NCI-H82 treated with DMSO at 0.1 percent for 48 hours (cell line): ENCODE data around the gene SCGB3A1.

Experiments
- DNase-seq: peaks from one replicate; lab custom pipeline; 2025; ENCODE audit not compliant: unreplicated experiment; lab: John Stamatoyannopoulos, UW

Gene SCGB3A1

GRCh38 chr5:180591311-180591887 is at the start of gene SCGB3A1:
Gene SCGB3A1, minus strand, starts transcription at chr5:180591499. Its CDS starts 37 bp downstream, at chr5:180591462.
- DNase-seq = no peak

- DNase-seq = no peak
These were observed 49.2 kb upstream of the SCGB3A1 start for GRCh38 chr5:180640611-180640860.

- DNase-seq = no peak
These were observed 48.7 kb upstream of the SCGB3A1 start for GRCh38 chr5:180639741-180640610.

GRCh38 chr5:180639287-180639686 is 48.0 kb upstream of the SCGB3A1 start:
- DNase-seq = no peak

- DNase-seq = no peak
These were observed 46.8 kb upstream of the SCGB3A1 start for GRCh38 chr5:180637962-180638680.

GRCh38 chr5:180636403-180637075 is 45.2 kb upstream of the SCGB3A1 start:
- DNase-seq = no peak

GRCh38 chr5:180636016-180636402 is 44.7 kb upstream of the SCGB3A1 start:
- DNase-seq = no peak

GRCh38 chr5:180633283-180634177 is 42.2 kb upstream of the SCGB3A1 start:
- DNase-seq = no peak

- no peak for DNase-seq
These were observed 41.5 kb upstream of the SCGB3A1 start for GRCh38 chr5:180632768-180633167.

- peak; percentile 4 for DNase-seq
These were observed 40.5 kb upstream of the SCGB3A1 start for GRCh38 chr5:180631549-180632383.

GRCh38 chr5:180630426-180630825 is 39.1 kb upstream of the SCGB3A1 start:
- no peak for DNase-seq

- DNase-seq = no peak
These were observed 38.6 kb upstream of the SCGB3A1 start for GRCh38 chr5:180629831-180630382.

- no peak for DNase-seq
These were observed 37.8 kb upstream of the SCGB3A1 start for GRCh38 chr5:180628827-180629750.

- DNase-seq = no peak
These were observed 36.9 kb upstream of the SCGB3A1 start for GRCh38 chr5:180628211-180628610.

GRCh38 chr5:180627386-180628120 is 36.3 kb upstream of the SCGB3A1 start:
- DNase-seq = no peak

- DNase-seq = no peak
These were observed 35.5 kb upstream of the SCGB3A1 start for GRCh38 chr5:180626661-180627385.
